PC-3 (cell line): ENCODE data around the gene CHI3L1.

Experiments used
- CTCF ChIP-seq: fragments of 300-600 bp; sonication (generic); conservative IDR thresholded peaks from 2 replicates; pipeline ENCODE4 v1.5.1; 2017; ENCODE audit warnings: antibody characterized with exemption, low read depth, mild to moderate bottlenecking, low read length
- EZH2 ChIP-seq: fragments of 300-600 bp; sonication (generic); IDR thresholded peaks from one replicate; pipeline ENCODE4 v1.6.1; 2017; ENCODE audit warnings: antibody characterized with exemption, mild to moderate bottlenecking, low read length; ENCODE audit not compliant: unreplicated experiment
- EZH2phosphoT487 ChIP-seq: fragments of 300-600 bp; sonication (generic); IDR thresholded peaks from 2 replicates; pipeline ENCODE4 v1.6.1; 2018; ENCODE audit warnings: mild to moderate bottlenecking, antibody characterized with exemption, low read length, borderline replicate concordance

- TF ChIP-seq EZH2 (no peak), CTCF (no peak), EZH2phosphoT487 (no peak)
Measured at GRCh38 chr1:203158960-203159665, 27.4 kb downstream of the CHI3L1 start.
